HG03095 (cell line): Measurements from ENCODE around the gene ACAA2.
A peak's percentile ranks its signal among the peaks of the same experiment; 100 is the strongest.

Experiments used
- ATAC-seq: cut with Tn5 transposase; IDR thresholded peaks from one replicate; pipeline ENCODE4 v1.9.1; 2021; ENCODE audit warnings: moderate library complexity; ENCODE audit not compliant: unreplicated experiment

ACAA2 gene

GRCh38 chr18:49813319-49814146 lies at the start of gene ACAA2:
TSS of gene ACAA2 (minus strand) at chr18:49813533. CDS start at chr18:49813484, 49 bp downstream.
- peak; percentile 77 for ATAC-seq

GRCh38 chr18:49862656-49863385 lies 49.5 kb upstream of the ACAA2 start:
- no peak for ATAC-seq

- no peak for ATAC-seq
Measured at GRCh38 chr18:49861659-49862058, 48.3 kb upstream of the ACAA2 start.

- ATAC-seq, result no peak
Measured at GRCh38 chr18:49859725-49860124, 46.4 kb upstream of the ACAA2 start.

GRCh38 chr18:49859021-49859359 lies 45.7 kb upstream of the ACAA2 start:
- no peak for ATAC-seq

- no peak for ATAC-seq
Measured at GRCh38 chr18:49858309-49859020, 45.1 kb upstream of the ACAA2 start.

- ATAC-seq, result no peak
Measured at GRCh38 chr18:49857708-49858107, 44.4 kb upstream of the ACAA2 start.

GRCh38 chr18:49856496-49856895 lies 43.2 kb upstream of the ACAA2 start:
- no peak for ATAC-seq

GRCh38 chr18:49855711-49856415 lies 42.5 kb upstream of the ACAA2 start:
- no peak for ATAC-seq

GRCh38 chr18:49854681-49855080 lies 41.3 kb upstream of the ACAA2 start:
- ATAC-seq, result no peak

- no peak for ATAC-seq
Measured at GRCh38 chr18:49853436-49853835, 40.1 kb upstream of the ACAA2 start.

GRCh38 chr18:49853011-49853410 lies 39.7 kb upstream of the ACAA2 start:
- no peak for ATAC-seq

GRCh38 chr18:49851624-49852023 lies 38.3 kb upstream of the ACAA2 start:
- no peak for ATAC-seq

- ATAC-seq, result no peak
Measured at GRCh38 chr18:49850636-49851035, 37.3 kb upstream of the ACAA2 start.

GRCh38 chr18:49849331-49850217 lies 36.2 kb upstream of the ACAA2 start:
- ATAC-seq, result no peak

- no peak for ATAC-seq
Measured at GRCh38 chr18:49848115-49848514, 34.8 kb upstream of the ACAA2 start.

GRCh38 chr18:49847524-49847923 lies 34.2 kb upstream of the ACAA2 start:
- no peak for ATAC-seq

- ATAC-seq, result no peak
Measured at GRCh38 chr18:49846718-49847470, 33.6 kb upstream of the ACAA2 start.

- no peak for ATAC-seq
Measured at GRCh38 chr18:49846361-49846662, 33.0 kb upstream of the ACAA2 start.
